HG03432 (cell line): ENCODE data around the gene TPH2.

Experiments
- ATAC-seq: cut with Tn5 transposase; IDR thresholded peaks from one replicate; pipeline ENCODE4 v1.9.1; 2021; ENCODE audit warnings: mild to moderate bottlenecking, moderate library complexity; ENCODE audit not compliant: unreplicated experiment

TPH2 gene

GRCh38 chr12:71938728-71939385 is at the start of gene TPH2:
Gene TPH2 (plus strand): TSS chr12:71938845. CDS start chr12:71938987, 142 bp downstream.
- ATAC-seq = peak; percentile 54

- no peak for ATAC-seq
Measured at GRCh38 chr12:71890475-71890874, 48.2 kb upstream of the TPH2 start.

GRCh38 chr12:71892059-71892458 is 46.6 kb upstream of the TPH2 start:
- ATAC-seq = no peak

- no peak for ATAC-seq
Measured at GRCh38 chr12:71896205-71896882, 42.3 kb upstream of the TPH2 start.

GRCh38 chr12:71900091-71900490 is 38.6 kb upstream of the TPH2 start:
- no peak for ATAC-seq

GRCh38 chr12:71904629-71905028 is 34.0 kb upstream of the TPH2 start:
- ATAC-seq = no peak

- peak; percentile 94 for ATAC-seq
Measured at GRCh38 chr12:71935594-71935993, 3.1 kb upstream of the TPH2 start.

- no peak for ATAC-seq
Measured at GRCh38 chr12:71940068-71940467, 1.4 kb downstream of the TPH2 start.

- no peak for ATAC-seq
Measured at GRCh38 chr12:71941174-71941573, 2.5 kb downstream of the TPH2 start.

GRCh38 chr12:71942259-71942658 is 3.6 kb downstream of the TPH2 start:
- no peak for ATAC-seq

GRCh38 chr12:71942703-71943102 is 4.1 kb downstream of the TPH2 start:
- no peak for ATAC-seq

- ATAC-seq = no peak
Measured at GRCh38 chr12:71945121-71945520, 6.5 kb downstream of the TPH2 start.

GRCh38 chr12:71945883-71946282 is 7.2 kb downstream of the TPH2 start:
- no peak for ATAC-seq

GRCh38 chr12:71947645-71948105 is 9.0 kb downstream of the TPH2 start:
- ATAC-seq = no peak

GRCh38 chr12:71948390-71948789 is 9.7 kb downstream of the TPH2 start:
- no peak for ATAC-seq

- ATAC-seq = no peak
Measured at GRCh38 chr12:71949646-71950045, 11.0 kb downstream of the TPH2 start.

- ATAC-seq = no peak
Measured at GRCh38 chr12:71950404-71950803, 11.8 kb downstream of the TPH2 start.

- no peak for ATAC-seq
Measured at GRCh38 chr12:71950819-71951218, 12.2 kb downstream of the TPH2 start.

GRCh38 chr12:71954083-71954778 is 15.6 kb downstream of the TPH2 start:
- no peak for ATAC-seq

GRCh38 chr12:71954861-71955260 is 16.2 kb downstream of the TPH2 start:
- ATAC-seq = no peak

- ATAC-seq = no peak
Measured at GRCh38 chr12:71955970-71956369, 17.3 kb downstream of the TPH2 start.

GRCh38 chr12:71958056-71958455 is 19.4 kb downstream of the TPH2 start:
- no peak for ATAC-seq
